Measurements from ENCODE around the gene TRIM38.

- TF ChIP-seq EP300 (conservative IDR thresholded peaks at IDR 0.05; ENCODE audit: poor library complexity, severe bottlenecking) (no peak), POLR2AphosphoS5 (IDR thresholded peaks at IDR 0.05) (no peak), CTCF (IDR thresholded peaks at IDR 0.05; ENCODE audit: poor library complexity, severe bottlenecking) (no peak), REST (IDR thresholded peaks at IDR 0.05; ENCODE audit: borderline replicate concordance) (no peak)
Observed at GRCh38 chr6:25939593-25939992, 23.0 kb upstream of the TRIM38 start.

Measured in neural cell (in vitro differentiated cells).